HG02571 (cell line): ENCODE measurements around the gene MORN1.

Experiments
- ATAC-seq: cut with Tn5 transposase; IDR thresholded peaks from one replicate; pipeline ENCODE4 v1.9.1; 2021; ENCODE audit warnings: mild to moderate bottlenecking, moderate library complexity; ENCODE audit not compliant: unreplicated experiment

Gene MORN1

DNA sequence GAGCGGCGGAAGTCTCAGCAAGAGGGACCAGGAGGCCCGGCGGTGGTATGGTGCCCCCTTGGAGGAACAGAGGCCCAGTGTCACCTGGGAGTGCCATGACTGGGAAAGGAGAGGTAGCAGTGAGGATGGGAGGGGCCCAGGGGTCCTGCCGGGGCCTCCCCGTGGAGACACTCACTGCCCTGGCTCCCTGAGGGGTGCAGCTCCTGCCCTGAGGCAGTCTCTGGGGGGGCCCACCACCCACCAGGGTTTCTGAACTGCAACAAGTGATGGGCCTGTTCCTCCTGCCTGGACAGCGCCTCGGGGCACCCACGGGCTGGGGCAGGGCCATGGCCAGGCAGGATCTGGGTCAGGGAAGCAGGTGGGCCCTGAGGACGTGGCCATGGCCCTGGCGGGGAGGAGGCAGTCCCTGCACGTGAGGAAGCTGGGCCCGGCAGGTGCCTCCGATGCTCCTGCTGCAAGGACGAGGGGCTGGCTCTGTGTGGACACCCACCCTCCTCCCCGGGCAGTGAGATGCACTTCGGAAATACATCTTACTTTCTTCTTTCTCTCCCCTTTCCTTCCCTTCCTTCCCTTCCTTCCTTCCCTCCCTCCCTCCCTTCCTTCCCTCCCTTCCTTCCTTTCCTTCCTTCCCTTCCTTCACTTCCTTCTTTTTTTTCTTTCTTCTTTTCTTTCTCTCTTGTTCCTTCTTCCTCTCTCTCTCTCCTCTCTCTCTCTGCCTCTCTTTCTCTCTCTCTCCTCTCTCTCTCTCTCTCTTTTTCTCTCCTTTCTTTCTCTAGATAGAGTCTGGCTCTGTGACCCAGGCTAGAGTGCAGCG is 66.6 kb downstream of the MORN1 start:
- ATAC-seq, result no peak

- no peak for ATAC-seq
Observed at GRCh38 chr1:2323451-2323974, 67.8 kb downstream of the MORN1 start.

- ATAC-seq, result no peak
Observed at GRCh38 chr1:2322581-2323211, 68.7 kb downstream of the MORN1 start.

DNA sequence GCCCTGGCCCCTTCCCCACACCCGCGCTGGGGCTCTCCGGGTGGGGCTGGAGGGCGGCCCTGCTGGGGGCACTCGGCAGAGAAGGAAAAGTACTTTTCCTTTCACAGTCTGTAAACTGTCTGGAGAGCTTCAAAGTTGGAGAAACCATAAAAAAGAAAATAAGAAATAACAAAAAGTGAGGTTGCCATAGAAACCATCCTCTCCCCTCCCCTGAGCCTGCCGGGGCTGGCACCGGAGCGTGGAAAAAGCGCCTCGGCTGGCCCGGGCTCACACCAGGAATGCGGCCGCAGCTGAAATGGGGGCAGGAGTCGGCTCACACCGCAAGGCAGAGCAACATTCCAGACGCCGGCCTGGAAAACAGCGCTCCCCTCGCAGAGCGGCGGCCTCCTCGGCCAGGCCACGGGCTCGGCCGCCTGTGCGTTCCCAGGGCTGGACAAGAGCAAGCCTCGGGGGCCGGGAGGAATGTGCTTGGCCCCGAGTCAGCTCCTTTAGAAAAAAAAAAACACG is 69.2 kb downstream of the MORN1 start:
- ATAC-seq, result no peak

GRCh38 chr1:2320760-2321667 is 70.3 kb downstream of the MORN1 start:
- no peak for ATAC-seq

GRCh38 chr1:2320006-2320405 is 71.3 kb downstream of the MORN1 start:
- ATAC-seq, result no peak

DNA sequence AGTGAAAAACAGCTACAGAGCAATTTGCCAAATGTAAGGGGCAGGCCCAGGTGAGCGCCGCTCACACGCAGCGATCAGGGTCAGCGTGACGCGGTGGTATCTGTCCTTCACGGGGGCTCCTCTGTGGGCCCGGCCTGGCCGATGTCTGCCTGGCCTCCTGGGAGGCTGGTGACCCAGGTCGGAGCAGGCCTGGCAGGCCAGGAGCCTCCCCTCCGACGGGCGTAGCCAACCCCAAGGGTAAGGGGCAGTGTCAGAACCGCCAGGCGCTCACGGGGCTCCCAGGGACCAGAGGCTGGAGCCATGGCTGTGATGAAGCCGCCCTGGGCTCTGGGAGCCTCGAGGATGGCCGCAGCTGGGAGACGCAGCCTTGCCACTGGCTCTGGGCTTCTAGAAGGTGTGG is 72.1 kb downstream of the MORN1 start:
- ATAC-seq, result no peak

- no peak for ATAC-seq
Observed at GRCh38 chr1:2318314-2319278, 72.8 kb downstream of the MORN1 start.

- ATAC-seq, result no peak
Observed at GRCh38 chr1:2317230-2318065, 73.9 kb downstream of the MORN1 start.

DNA sequence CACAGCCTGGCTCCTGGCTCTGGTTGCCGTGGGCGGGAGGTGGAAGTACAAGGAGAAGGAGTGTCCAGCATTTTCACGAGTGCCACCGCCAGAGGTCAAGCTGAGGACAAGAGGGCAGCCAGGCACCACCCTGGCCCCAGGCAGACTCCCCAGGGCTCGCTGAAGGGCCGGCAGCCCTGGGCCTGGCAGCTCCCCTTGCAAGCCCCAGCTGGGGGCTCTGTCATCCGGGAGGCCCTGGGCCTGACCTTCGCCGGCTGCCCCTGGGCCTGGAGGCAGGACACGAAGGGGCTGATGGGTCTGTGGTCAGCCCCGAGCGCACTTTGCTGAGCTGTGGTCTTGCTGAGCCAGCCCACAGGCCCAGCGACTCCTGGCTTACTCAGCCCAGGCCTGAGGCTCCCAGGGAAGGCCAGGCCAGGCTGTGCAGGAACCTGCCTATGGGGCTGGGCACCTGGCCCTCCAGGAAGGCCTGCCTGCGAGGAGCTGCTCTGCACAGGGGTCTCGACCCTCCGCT is 74.8 kb downstream of the MORN1 start:
- no peak for ATAC-seq

GRCh38 chr1:2315674-2316450 is 75.5 kb downstream of the MORN1 start:
- ATAC-seq, result no peak

- no peak for ATAC-seq
Observed at GRCh38 chr1:2314803-2315673, 76.3 kb downstream of the MORN1 start.

- no peak for ATAC-seq
Observed at GRCh38 chr1:2314273-2314802, 77.0 kb downstream of the MORN1 start.

- no peak for ATAC-seq
Observed at GRCh38 chr1:2313651-2314261, 77.6 kb downstream of the MORN1 start.

GRCh38 chr1:2312515-2313301 is 78.6 kb downstream of the MORN1 start:
- ATAC-seq, result no peak

DNA sequence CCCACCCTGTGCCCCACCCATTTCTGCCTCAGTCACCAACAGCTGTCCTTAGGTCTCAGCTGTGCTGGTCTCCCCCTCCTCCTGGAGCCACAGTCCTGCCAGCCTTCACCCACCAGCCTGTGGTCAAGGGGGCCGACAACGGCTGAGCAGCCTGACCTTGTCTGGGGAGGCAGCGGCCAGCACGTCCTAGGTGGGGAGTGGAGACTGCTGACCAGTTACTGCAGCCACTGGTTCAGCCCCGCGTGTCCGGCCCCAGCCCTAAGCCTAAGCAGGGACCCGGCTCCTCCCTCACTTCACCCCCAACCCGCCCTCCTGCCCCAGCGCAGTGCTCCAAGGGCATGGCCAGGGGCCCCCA is 79.2 kb downstream of the MORN1 start:
- ATAC-seq, result no peak
